Measurements from ENCODE around the gene LMNTD1.
"Not testable (repeated sequence)": the region's sequence is repeated elsewhere in the genome, so short reads cannot be mapped to it uniquely, and the experiment has no call there.

Gene LMNTD1

DNA sequence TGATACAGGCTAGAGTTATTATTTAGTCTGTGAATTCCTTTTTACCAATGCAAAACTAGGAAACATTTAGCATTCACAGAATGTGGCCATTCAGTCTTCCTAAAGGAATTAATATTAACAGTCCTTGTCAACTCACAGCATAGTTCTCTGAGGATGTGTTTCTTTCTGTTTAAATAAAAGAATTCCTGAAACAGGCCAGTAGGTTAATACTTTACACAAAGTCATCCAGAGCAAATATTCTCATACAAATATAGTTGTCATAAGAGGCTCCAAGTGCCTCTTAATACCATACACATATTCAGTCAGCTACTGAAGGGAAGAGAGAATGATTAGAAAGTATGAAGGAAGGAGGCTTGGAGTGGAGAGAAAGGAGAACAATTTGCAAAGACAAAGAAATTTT is 120.1 kb downstream of the LMNTD1 start:
- DNase-seq (ENCODE audit: low read depth, low spot score): no peak

DNA sequence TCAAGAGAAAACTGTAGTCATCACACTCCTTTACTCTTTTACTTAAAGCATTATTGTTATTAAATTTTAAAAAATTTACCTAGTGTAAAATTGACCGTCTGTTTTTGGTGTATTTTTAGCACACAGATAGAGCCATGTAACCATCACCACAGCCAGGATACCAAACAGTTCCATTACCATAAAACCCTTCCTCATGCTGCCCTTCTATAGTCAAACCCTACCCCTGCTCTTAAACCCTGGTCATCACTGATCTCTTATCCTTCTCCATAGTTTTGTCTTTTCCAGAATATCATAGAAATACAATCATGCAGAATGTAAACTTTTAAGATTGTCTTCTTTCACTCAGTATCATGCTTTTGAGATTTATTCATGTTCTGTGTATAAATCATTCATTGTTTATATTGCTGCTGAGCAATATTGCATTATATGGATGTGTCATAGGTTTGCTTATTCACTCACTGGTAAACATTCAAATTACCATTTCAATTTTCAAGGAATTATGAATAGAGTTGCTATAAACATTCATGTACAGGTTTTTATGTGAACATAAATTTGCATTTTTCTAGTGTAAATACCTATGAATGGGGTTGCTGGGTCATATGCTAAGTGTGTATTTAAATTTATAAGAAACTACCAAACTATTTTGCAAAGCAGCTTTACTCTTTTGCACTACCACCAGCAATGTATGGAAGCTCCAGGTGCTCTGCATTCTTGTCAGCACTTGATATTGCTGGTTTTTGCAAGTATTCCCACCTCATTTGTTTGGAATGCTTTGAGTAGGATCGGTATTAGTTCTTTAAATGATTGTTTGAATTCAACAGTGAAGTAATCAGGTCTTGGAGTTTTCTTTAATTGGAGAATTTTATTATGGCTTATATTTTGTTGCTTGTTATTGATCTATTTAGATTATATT is 125.5 kb downstream of the LMNTD1 start:
- no peak for DNase-seq (ENCODE audit: low read depth, low spot score)

DNA sequence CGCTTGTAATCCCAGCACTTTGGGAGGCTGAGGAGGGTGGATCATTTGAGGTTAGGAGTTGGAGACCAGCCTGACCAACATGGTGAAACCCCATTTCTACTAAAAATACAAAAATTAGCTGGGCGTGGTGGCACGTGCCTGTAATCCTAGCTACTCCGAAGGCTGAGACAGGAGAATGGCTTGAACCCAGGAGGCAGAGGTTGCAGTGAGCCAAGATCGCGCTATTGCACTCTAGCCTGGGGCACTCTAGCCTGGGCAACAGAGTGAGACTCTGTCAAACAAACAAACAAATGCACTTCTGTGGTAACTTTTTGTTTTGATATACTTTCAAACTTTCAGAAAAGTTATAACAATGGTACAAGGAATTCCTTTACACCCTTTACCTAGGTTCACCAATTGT is 126.3 kb downstream of the LMNTD1 start:
- DNase-seq (ENCODE audit: low read depth, low spot score): not testable (repeated sequence)

Measured in brain pericyte (primary cell).